HuH-7 (cell line): Measurements from ENCODE around the gene MRPL43.

Experiments used
- DNase-seq: peaks from one replicate; pipeline ENCODE4 v3.0.0; 2011; ENCODE audit warnings: low spot score

MRPL43 gene

GRCh38 chr10:100966887-100967286, 20.4 kb downstream of the MRPL43 start:
- DNase-seq = no peak

DNA sequence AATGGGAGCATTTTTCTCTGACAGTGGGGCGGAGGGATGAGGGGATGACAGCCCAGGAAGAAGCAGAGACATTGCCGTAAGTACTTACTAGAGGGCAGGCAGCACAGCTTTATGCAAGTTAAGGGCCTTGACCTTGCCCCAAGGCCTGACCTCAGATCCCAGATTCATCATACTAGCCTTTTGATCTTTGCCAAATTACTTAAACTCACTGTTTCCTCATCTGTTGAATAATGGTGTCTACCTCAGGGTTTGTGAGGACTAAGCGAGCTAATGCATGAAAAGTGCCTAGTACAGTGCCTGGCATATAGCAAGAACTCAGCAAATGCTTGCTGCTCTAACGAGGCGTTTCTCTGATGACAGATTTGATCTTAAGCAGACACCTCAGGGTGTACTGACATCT, 21.5 kb downstream of the MRPL43 start:
- DNase-seq = no peak

DNA sequence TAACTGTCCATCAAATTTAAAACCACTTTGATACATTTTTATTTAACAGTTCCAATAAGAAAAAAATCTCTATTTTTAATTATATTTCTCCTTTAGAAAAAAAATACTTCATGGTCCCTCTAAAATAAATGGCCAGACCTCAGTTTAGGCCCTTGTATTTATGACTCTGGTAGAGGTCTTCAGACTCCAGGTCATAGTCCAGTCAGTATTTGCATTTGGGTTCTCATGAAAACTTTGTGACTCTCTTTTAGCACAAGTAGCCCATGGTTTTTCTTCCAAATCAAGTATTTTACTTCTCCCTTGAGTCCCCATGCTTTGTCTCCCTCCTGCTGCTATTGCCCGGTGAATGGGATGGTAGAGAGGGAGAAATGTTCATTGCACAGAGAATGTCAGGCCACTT, 23.5 kb downstream of the MRPL43 start:
- no peak for DNase-seq

DNA sequence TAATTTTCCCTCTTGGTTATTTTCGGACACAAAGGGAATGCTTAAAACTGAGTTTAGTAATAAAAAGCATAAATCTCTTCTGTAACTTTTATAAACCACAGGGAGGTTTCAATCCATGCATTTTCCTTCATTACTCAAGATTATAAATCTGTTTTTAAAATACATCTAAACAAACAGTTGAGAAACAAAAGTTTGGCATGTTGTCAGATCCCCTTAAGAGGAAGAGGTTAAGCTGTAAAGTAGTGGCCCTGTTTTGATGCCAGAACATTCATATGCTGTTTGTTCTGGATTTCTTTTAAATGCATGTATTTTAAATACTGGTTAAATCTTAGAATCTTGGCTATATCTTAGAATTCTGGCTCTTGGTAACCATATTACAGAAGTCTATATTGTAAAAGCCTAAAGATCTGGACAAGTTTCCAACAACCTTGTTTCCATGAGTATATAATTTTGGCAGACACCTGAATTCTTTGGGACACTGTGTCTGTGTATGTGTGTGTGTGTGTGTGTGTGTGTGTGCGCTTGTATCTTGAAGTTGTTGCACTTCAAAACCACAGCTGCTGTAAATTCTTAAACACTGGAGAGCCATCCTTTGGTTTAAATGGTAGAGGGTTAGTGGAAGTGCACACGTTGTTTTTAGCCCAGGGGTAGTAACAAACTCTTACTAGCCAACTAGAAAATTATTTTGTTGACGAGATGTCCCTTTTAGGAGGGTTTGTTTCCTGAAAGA, 24.8 kb downstream of the MRPL43 start:
- DNase-seq = no peak

DNA sequence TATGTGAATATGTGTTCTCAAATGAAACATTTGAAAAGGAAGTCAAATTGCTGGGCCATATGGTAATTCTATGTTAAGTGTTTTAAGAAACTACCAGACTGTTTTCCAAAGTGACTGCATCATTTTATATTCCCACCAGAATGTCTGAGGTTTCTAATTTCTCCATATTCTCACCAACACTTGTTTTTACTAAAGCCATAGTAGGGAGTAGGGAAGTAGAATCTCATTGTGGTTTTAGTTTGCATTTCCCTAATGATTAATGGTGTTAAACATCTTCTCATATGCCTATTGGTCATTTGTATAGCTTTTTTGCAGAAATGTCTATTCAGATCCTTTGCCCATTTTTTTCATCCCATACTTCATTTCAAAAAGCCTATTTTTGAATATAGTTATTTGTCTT, 27.0 kb downstream of the MRPL43 start:
- no peak for DNase-seq

GRCh38 chr10:100948916-100949315, 38.4 kb downstream of the MRPL43 start:
- no peak for DNase-seq

DNA sequence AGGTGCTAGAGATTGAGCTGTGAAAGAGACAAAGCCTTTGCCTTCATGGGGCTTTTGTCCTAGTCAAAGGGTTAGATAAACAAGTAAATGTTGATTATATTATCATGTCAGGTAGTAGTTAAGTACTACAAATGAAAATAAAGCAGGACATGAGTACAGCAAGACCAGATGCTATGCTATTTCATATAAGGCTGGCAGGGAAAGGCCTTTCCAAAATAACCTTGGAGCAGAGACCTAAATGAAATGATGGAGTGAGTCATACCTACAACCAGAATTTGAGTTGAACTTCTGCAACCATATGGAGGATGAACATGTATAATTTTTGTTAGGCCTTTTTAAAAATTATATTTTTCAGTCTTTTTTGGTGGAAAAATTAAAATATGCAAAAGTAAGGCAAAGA, 41.5 kb downstream of the MRPL43 start:
- DNase-seq = no peak

DNA sequence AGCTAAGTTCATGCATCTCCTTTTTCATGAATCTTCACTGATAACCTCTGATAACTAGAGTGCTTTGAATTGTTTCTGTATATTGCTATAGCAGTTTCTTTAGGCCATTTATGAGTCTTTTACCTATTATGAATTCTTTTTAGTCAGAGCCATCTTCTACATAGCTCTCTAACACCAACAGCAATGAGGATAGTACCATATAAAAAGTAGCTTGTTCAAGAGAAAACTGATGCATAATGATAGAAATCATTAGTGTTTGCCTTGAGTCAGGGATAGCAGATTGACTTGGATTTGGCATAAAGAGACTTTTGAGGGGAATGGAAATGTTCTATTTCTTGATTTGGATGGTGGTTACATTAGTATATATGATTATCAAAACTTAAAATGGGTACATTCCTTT, 43.8 kb downstream of the MRPL43 start:
- DNase-seq = no peak

DNA sequence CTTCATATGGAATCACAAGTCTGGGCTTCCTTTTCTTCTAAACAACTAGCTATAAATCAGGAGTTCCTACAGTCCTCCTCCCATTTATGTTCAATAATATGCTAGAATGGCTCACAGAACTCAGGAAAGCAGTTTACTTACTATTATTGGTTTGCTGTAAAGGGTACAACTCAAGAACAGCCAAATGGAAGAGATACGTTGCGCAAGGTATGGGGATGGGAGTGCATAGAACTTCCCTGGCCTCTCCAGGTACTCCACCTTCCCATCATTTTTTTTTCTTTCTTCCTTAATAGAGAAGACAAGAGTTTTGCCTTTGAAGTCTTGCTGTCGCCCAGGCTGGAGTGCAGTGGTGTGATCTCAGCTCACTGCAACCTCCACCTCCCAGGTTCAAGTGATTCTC, 45.1 kb downstream of the MRPL43 start:
- DNase-seq = no peak

- DNase-seq = no peak
Measured at GRCh38 chr10:100939763-100940344, 47.4 kb downstream of the MRPL43 start.
